ENCODE data around the gene SCAF4.

The SCAF4 gene

DNA sequence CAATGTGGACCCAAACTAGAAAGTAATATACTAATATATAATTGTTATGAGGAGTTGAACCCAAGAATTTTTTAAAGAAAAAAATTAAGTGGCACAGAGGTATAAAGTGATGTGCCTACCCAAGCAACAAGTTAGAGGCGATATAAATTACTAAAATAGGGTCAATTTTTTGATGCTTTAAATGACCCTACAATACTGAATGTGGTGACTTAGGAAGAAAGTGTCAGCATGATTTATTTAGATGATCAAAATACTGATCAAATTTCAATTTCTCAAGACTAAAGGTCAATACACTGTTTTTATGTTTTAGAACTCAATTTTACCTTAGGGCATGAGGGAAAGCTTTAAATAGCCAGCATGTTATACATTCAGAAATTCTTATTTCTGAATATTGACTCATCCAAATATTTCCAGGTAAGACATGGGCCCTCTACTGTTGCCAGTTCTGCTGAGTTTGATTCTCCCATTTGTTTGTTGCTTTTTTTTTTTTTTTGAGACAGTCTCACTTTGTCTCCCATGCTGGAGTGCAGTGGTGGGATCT, 20.1 kb downstream of the SCAF4 start:
- DNase-seq (ENCODE audit: low read depth), result no peak

DNA sequence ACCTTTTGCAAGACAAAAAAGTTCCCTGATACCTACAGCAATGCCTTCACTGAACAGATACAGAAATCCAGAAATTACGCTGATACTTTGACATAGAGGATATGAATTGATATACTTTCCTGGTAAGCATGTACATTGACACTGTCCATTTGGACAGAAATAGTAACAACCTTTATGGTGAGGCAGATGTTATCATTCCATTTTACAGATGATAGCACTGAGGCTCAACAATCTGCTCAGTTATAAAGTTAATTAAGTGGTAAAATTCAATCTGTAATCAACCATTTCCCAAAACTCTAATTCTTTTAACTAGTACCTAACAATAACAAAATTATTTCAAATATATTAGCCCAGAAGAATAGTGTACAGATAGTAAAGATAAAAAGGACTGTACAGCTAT, 20.6 kb downstream of the SCAF4 start:
- no peak for DNase-seq (ENCODE audit: low read depth)

DNA sequence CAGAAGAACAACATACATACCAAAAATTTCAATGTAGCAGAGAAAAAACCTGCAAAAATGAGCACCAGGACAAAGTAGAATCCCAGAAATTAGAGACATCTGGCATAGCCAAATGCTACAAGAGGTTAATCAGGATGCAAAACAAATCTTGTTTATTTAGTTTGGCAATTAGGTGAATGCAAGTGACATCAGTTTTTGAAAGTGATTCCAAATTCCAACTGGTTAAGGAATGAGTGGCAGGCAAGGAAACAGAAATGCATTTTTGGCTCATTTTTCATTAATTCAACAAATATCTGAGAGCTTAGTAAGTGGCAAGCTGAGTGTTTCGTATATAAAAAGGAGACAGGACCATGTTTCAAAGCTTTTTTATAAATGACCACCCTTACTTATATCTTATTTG, 21.3 kb downstream of the SCAF4 start:
- no peak for DNase-seq (ENCODE audit: low read depth)

DNA sequence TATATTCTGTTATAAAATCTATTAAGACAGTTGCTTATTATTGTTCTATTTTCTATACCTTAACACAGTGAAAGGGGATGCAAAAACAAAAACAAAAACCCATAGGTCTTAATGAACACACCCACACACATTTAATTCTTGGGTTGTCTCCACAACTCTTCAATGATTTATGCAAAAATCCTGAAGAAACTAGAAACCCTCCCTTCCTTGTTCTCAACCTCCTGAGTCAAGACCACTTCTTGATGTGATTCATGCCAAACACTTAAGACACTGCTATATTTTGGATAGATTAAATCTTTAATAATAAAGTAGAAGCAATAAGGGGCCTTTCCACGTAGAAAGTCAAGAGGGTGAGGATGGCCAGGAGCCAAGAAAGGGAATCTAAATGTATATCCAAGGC, 23.4 kb downstream of the SCAF4 start:
- no peak for DNase-seq (ENCODE audit: low read depth)

DNA sequence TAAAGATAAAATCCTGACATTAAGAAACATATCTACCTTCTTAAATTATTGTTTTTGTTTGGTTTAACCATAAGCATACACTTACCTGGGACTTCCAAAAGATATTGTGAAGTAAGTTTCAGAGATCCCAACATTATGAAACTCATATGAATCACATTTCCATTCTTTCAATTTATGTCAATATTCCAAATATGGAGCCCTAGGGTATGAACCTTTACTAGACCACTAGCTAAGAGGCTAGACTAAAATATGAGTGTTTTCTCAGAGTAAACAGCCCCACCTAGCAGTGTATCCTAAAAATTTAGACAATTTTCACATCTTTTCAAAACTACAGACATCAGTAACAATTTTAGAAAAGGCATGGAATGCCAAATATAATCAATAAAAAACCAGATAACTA, 24.4 kb downstream of the SCAF4 start:
- DNase-seq (ENCODE audit: low read depth), result no peak

DNA sequence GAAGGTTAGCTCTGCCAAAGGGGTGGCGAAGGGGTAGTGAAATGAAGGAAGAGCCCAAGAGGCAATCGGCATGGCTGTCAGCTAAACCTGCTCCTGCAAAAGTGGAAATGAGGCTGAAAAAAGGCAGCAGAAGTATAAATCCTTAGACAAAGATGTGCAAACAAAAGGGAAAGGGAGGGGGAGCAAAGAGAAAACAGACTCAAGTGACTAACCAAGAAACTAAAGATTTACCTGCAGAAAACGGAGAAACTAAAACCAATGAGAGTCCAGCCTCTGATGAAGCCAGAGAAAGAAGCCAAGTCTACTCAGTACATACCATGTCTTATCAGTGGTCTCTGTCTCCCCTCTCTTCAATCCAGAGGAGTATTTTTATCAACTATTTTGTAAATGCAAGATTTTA, 25.4 kb downstream of the SCAF4 start:
- DNase-seq (ENCODE audit: low read depth), result no peak

DNA sequence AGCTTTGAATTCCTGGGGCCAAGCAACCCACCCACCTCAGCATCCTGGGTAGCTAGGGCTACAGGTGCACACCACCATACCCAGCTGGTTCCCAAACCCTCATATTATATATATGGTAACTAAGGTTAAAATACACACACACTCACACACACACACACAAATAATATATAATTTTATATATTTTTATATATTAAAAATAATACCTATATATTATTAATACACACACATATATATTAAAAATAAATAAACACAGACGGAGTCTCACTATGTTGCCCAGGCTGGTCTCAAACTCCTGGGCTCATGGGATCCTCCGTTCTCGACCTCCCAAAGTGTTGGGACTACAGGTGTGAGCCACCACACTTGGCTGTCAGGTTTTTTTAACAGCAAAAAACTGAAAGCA, 31.9 kb downstream of the SCAF4 start:
- no peak for DNase-seq (ENCODE audit: low read depth)

DNA sequence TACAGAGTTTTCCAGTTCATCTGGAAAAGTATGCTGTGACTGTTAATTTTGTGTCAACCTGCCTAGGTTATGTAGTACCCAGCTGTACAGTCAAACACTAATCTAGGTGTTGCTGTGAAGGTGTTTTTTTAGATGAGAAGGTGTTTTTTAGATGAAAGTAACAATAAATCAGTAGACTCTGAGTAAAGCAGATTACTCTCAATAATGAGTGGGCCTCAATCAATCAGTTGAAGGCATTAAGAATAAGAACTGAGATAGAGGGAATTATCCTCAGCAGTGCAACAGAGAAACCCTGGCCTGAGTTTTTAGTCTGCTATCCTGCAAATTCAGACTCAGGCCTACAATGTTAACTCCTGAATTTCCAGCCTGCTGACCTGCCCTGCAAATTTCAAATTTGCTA, 33.5 kb downstream of the SCAF4 start:
- no peak for DNase-seq (ENCODE audit: low read depth)

DNA sequence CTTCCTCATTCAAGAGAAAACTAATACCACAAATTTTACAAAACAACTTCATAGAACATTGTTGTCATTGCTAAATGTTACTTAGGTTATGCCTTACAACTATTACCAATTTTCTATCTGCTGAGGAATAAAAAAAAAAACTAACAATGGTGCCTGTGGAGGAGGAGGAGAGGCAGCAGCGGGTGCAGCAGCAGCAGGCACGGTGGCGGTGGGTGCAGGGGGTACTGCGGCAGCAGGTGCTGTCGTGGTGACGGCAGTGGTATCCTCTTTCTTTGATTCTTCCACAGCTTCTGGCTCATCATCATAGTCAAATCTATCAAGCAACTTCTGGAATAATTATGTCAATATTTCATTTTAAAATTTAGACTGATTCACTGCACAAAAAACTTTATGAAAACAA, 35.5 kb downstream of the SCAF4 start:
- no peak for DNase-seq (ENCODE audit: low read depth)

DNA sequence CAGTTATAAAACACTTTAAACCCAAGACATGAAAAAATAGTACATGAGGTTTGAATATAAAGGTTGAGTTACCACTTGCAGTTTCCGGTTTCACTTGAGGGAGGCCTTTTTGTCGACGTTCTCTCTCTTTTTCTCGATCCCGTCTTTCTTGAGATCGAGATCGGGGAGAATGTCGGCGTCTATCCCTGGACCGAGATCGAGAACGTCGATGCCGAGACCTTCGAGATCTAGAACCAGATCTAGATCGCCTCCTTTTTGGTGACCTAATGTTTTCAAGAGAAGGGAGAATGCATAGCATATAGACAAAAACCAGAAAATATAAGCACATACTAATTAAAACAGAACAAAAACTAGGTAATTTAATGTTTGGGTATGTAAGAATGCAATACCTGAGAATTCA, 38.7 kb downstream of the SCAF4 start:
- no peak for DNase-seq (ENCODE audit: low read depth)

DNA sequence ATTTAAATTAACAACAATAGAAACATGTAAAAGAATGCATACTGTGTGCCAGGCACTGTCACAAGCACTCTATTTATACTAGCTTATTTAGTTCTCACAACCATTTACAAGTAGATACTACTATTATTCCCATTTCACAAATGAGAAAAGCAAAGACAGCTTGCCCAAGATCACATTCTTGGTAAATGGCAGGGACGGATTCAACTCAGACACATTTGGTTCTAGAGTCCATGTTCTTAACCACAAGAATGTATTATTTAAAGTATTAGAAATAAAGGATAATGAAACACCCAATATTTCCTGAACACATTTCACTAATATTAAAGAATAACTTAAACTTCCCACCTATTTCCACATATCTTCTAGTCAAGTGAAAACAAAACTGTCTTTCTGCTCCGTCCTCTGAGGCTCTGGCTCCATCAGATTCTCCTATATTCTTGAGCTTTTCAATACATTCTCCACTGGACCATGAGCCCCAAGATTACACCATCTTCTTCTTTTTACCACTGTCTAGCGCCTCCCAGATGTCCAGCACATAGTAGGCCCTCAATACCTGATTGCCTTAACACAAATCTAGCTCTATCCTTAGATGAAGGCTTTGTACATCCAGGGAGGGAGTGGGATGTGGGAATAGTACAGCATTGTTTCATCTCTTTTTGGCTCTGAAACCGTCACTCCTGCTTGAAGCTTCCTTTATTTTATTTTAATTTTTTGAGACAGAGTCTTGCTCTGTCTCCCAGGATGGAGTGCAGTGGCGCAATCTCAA, 43.1 kb downstream of the SCAF4 start:
- no peak for DNase-seq (ENCODE audit: low read depth)

DNA sequence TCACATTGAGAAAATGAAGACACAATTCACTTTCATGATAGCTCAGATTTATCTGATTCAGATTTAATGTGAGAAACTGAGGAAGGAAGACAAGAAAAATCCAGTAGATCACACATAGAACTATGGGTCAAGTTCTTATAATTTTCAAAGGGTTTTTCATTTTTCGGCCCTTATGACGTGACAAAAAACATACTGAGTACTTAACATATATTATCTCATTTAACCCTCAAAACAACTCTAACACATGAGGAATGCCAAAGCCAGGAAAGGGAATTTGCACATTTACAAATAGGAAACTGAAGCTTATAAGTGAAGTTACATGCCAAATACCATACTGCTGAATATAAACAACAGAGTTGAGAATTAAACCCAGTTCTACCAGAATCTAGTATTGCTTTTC, 44.8 kb downstream of the SCAF4 start:
- no peak for DNase-seq (ENCODE audit: low read depth)

DNA sequence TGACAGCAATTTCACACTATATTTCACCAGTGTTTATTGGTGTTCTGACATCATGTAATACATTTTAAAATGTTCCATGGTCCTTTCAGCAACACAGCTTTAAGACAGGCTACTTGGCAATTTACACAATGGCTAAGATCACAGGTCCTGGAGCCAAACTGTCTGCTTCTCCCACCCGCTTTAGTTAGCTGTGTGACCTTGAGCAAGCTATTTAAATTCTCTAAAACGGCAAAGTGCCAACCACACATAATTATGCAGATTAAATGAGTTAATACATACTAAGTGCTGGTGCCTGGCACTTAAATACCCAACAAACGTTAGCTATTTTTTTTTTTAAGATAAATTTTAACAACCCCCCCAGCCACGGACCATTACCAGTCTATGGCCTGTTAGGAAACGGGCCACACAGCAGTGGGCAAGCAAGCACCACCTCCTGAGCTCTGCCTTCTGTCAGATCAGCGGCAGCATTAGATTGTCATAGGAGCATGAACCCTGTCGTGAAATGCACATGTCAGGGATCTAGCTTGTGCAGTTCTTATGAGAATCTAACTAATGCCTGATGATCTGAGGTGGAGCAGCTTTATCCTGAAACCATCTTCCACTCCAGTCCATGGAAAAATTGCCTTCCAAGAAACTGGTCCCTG, 45.5 kb downstream of the SCAF4 start:
- no peak for DNase-seq (ENCODE audit: low read depth)

DNA sequence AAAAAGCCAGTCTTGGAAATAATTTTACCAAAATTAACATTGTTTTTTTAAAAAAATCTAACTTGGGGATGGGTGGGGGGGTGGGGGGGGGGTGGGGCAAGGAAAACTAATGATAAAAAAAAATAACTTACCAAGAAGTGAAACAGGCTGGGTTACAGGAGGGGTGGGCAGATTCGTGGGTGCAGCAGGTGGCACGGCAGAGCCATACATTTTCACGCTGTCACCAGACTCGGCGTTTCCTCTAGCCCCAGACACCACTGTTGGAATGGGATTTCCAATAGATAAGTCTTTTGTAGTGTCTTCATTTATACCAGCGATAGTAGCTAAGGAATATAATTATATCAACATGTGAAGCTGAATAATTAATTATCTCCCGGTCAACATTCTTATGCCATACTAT, 47.0 kb downstream of the SCAF4 start:
- DNase-seq (ENCODE audit: low read depth), result no peak

DNA sequence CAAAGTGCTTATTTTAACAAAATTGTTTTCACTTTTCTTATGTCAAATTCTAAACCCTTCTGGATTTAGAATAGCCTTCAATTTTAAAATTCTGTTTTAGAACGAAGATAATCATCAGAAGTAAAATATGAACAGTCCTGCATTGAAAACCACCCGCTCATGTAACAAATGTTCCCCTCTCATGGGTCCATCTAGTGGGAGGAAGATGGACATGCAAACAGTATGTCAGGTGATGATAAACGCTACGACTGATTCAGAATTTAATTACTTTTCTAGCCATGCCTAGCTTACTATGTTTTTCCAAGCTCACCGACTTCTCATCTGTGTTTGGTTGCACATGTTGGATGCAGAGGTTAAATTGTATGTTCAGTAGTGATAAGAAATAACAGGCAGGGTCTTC, 48.9 kb downstream of the SCAF4 start:
- DNase-seq (ENCODE audit: low read depth), result no peak

DNA sequence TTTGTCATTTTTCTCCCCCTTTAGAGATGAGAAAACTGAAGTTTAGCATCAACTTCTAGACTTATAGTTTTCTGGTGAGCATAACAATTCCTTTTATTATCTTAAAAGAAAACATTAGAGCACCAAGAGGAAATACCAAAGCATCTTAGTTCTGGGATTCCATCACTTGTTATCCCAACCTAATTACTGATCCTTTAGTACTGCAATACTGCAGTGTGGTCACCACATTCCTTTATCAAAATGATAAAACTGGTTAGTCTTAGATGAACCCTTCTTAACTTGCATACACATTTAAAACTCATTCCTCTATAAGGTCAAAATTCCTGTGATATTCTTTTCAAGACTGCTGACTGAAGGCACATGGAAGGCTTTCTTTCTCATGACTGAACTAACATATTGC, 49.3 kb downstream of the SCAF4 start:
- DNase-seq (ENCODE audit: low read depth), result no peak

DNA sequence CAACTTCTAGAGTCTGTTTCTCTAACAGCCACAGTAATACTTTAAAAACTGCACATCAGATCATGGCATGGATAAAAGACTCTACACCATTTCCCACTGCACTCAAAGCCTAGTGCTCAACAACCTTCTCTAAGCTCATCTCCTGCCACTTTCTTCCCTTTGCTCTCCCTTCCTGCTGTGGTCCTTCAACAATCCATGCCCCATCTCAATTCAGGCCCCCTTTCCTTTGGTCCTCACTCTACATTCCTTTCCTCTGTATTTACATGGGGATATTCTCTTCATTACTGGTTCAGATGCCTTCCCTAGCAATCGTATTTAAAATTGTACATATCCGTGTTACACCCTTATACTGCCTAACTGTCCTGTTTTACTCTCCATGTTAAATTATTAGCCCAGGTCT, 53.4 kb downstream of the SCAF4 start:
- no peak for DNase-seq (ENCODE audit: low read depth)

DNA sequence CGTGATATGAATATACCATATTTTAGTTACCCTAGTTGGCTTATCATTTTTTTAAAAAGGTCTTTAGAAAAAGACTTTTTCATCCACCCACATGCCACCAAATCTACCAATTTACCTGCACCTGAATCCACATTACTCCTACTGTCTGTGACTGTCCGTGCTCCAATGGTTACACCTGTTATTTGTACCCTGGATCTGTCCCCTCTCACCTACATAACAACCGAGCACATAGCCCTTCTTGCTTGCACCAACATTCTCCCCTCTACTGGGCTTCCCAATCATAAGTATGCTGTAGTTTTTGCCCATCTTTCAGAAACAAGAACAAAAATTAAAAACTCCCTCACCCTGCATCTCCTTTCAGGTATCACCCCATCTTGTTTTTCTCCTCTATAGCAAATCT, 54.9 kb downstream of the SCAF4 start:
- DNase-seq (ENCODE audit: low read depth), result no peak

DNA sequence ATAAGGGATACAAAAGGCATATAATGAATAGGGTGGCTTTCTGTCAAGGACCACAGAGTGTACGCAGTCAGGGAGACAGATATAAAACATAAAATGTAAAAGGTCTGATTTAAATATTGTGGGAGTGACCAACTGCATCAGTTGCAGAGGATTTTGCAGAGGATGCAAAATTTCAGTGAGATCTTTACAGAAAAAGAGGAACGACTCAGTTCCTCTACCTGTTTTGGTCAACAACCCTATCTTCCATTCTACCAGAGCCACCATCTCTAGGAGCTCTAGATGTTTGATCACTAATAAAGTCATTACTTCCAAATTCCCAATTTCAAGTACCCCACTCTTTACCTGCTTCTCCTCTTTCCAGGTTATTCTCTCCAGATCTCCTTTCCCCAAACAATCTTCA, 56.0 kb downstream of the SCAF4 start:
- DNase-seq (ENCODE audit: low read depth), result no peak

DNA sequence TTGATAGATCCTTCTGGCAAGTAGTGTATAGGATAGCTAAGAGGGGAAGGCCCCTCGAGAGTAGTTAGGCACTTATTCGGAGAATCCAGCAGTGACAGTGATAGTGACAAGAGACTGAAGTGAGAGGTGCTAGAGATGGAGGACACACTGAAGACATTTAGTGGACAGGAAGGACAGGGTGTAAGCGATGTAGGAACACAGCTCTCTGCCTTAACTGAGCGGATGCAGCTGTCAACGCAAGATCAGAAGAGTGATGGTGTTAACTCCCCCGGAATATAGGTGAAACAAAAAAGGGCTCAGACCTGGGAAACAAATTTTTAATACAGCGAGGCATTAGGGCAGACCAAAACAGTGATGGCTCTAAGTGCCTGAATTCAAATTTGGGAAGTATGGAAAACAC, 56.6 kb downstream of the SCAF4 start:
- DNase-seq (ENCODE audit: low read depth), result no peak

DNA sequence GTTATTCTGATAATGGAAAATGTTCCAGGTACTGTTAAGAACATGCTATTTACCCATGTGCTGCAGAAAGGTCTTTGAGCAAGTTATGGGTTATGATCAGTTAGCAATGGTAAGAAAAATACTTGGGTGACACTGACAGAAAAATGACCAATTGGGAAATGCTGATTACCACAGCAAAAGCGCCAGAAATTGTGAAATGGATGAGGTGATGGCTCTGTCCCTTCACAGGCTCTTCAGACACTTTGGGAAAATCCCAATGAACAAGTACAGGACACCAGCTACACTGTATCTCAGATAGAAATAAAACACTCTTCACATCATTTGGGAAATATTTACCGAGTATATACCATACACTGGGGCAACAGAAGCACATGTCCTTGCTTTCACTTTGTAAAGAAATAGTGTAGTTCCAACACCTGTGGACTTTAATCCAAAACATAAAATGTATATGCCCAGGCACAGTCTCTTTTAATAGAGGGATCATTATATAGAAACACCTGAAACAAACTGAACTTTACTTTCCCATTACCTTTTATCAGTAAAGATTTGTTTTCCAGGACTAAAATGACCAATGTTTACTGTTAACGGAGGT, 58.5 kb downstream of the SCAF4 start:
- no peak for DNase-seq (ENCODE audit: low read depth)

DNA sequence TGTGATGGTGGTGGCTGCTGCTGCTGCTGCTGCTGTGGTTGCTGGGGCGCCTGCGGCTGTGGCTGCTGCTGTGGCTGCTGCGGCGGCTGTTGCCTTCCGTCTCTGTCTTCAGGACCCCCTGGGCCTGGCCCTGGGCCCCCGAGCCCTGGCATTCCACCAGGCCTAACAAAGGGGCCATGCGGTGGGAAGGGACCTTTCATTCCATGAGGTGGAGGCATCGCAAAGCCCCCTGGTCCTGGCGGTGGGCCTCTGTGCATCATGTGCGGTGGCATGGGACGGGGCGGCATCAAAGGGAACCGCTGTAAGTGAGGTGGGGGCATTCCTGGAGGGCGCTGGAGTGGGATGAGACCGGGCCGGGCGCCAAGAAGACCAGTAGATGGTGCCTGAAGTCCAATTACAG, 60.0 kb downstream of the SCAF4 start:
- no peak for DNase-seq (ENCODE audit: low read depth)

DNA sequence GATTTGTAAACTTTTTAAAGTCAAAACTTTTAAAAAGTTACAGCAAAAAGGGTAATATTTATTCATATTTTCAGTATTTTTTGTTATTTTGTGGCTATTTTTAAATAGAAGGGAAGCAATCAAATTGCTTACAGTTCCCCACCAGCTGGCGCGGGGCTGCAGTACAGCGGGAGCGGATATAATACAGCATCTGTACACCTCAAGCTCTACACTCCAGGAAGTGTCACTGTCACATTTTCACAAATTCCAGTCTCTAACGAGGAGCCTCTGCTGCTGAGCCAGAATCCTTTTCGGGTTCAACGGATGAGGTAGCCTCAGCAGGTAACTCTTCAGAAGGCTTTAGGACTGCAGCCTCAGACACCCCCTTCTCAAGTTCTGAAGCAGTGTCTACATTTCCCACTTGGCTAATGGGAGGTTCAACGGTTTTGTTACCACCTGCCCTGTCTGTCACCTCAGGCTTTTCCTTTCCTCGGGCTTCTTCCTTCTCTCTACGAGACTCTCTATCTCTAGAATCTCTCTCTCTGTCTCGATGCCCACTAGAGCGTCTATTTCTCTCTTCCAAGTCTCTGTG, 60.7 kb downstream of the SCAF4 start:
- no peak for DNase-seq (ENCODE audit: low read depth)
